ENCODE results near the gene TMPRSS11A. TPM values are rescaled to one million over a fixed set of nuclear protein-coding genes. Genes with fewer than 3 reads are reported as not detected.

Gene TMPRSS11A
- not detected for total RNA-seq

- no peaks in the 10 kb centered on the region for H3K36me3 Mint-ChIP-seq
- DNase-seq (ENCODE audit: low spot score): no peak
- peaks cover 7% of the 10 kb centered on the region for H3K9me3 Mint-ChIP-seq
- H3K27ac Mint-ChIP-seq: no peak within 1 kb of the TSS
- no peaks in the 10 kb centered on the region for H3K4me1 Mint-ChIP-seq (ENCODE audit: low read depth in 2 of 2)
- H3K4me3 Mint-ChIP-seq: no peak within 1 kb of the TSS
- ATAC-seq: no peak
- H3K27me3 Mint-ChIP-seq: peaks cover 3 to 5% of the 10 kb centered on the region in 2 donors
Observed at GRCh38 chr4:67963356-67963755, at the start of gene TMPRSS11A. TMPRSS11A (minus strand) TSS chr4:67963493; CDS start chr4:67963393, 100 bp downstream.

- H3K9me3 Mint-ChIP-seq: no peaks in the 10 kb centered on the region
- no peak overlapping the region for H3K4me3 Mint-ChIP-seq
- H3K36me3 Mint-ChIP-seq: no peaks in the 10 kb centered on the region
- no peaks in the 10 kb centered on the region for H3K27me3 Mint-ChIP-seq
- no peaks in the 10 kb centered on the region for H3K4me1 Mint-ChIP-seq (ENCODE audit: low read depth in 2 of 2)
- no peak overlapping the region for H3K27ac Mint-ChIP-seq
- DNase-seq (ENCODE audit: low spot score): no peak
- ATAC-seq: no peak
Observed at GRCh38 chr4:68011684-68012083, 48.4 kb upstream of the TMPRSS11A start.

- ATAC-seq: no peak
- Mint-ChIP-seq H3K9me3 (peaks cover 9% of the 10 kb centered on the region), H3K4me3 (no peak overlapping the region), H3K4me1 (ENCODE audit: low read depth in 2 of 2) (no peaks in the 10 kb centered on the region), H3K36me3 (peaks cover 4% of the 10 kb centered on the region), H3K27me3 (peaks cover 0 to 3% of the 10 kb centered on the region in 2 donors), H3K27ac (no peak overlapping the region)
- DNase-seq (ENCODE audit: low spot score): no peak
Observed at GRCh38 chr4:68002906-68003305, 39.6 kb upstream of the TMPRSS11A start.

DNA sequence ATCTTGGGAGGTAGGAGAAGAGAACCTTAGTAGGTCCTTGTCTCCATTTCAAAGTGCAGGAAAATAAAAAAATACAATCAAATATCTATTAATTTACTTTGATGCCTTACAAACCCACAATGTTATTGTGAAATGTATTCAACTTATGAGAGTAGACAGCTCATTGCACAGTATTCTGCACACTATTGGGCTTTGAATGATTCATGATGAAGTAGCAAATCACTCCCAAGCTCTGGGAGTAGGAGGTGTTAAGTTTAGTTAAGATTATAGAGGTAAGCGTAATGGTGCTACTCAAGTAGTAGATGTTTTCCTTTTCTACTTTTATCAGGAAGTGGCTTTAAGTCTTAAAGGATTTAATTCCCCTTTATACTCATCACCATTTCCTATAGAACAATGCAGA, 32.8 kb upstream of the TMPRSS11A start:
- Mint-ChIP-seq H3K36me3 (no peaks in the 10 kb centered on the region), H3K27me3 (no peaks in the 10 kb centered on the region), H3K4me3 (no peak overlapping the region), H3K27ac (no peak overlapping the region), H3K9me3 (no peaks in the 10 kb centered on the region), H3K4me1 (ENCODE audit: low read depth in 2 of 2) (peaks cover 0 to under 1% of the 10 kb centered on the region in 2 donors)
- ATAC-seq (no peak), DNase-seq (ENCODE audit: low spot score) (no peak)

DNA sequence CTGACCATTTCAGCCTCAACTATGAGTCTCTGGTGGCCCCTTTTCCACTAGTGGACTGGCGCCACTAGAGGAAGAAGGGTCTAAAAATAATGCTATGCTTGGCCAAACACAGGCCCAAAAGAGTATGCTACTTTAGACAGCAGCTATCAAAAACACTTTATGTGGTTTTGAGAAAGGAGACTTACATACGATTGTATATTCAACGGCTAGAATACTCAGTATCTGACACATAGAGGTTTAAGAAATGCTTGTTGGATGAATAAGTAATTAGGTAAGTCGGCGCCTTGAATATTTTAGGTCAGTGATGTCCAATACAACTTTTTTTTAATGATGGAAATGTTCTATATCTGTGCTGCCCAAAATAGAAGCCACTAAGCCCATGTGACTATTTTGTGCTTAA, 25.7 kb upstream of the TMPRSS11A start:
- no peaks in the 10 kb centered on the region for H3K9me3 Mint-ChIP-seq
- no peak overlapping the region for H3K4me3 Mint-ChIP-seq
- no peaks in the 10 kb centered on the region for H3K36me3 Mint-ChIP-seq
- H3K4me1 Mint-ChIP-seq (ENCODE audit: low read depth in 2 of 2): peaks cover 0 to 2% of the 10 kb centered on the region in 2 donors
- no peak overlapping the region for H3K27ac Mint-ChIP-seq
- DNase-seq (ENCODE audit: low spot score): no peak
- peaks cover 0 to 10% of the 10 kb centered on the region in 2 donors for H3K27me3 Mint-ChIP-seq
- ATAC-seq: no peak

DNA sequence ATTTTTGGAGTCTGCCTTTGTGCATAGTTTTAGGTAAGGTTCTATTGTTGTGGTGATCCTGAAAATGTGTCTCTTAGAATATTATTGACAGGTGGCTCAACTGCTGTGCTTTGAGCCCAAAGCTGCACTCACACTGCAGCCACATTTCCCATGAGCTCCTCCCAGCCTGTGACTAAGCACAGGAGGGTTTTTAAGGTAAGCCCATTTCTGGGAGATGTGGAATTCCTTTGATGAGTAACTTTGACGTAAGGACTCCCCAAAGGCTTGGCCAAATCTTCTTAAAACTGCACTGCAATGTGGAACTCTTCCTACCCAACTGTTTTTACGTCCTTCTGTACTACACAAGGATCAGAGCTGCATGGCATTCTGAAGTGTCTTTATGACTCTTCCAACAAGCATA, 20.0 kb upstream of the TMPRSS11A start:
- Mint-ChIP-seq H3K27me3 (peaks cover 9 to 26% of the 10 kb centered on the region in 2 donors), H3K4me1 (ENCODE audit: low read depth in 2 of 2) (no peaks in the 10 kb centered on the region), H3K36me3 (peaks cover 6% of the 10 kb centered on the region), H3K4me3 (no peak overlapping the region), H3K9me3 (peaks cover 4% of the 10 kb centered on the region), H3K27ac (no peak overlapping the region)
- ATAC-seq (no peak), DNase-seq (ENCODE audit: low spot score) (no peak)

DNA sequence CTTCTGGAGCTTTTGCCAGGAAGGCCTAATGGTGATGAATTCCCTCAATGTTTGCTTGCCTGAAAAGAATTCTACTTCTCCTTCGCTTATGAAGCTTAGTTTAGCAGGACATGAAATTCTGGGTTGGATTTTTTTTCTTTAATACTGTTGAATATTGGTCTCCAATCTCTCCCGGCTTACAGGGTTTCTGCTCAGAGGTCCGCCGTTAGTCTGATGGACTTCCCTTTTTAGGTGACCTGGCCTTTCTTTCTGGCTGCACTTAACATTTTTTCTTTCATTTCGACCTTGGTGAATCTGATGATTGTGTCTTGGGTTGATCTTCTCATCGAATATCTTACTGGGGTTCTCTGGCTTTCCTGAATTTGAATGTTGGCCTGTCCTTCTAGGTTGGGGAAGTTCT, 17.2 kb upstream of the TMPRSS11A start:
- DNase-seq (ENCODE audit: low spot score) (no peak), ATAC-seq (no peak)
- H3K4me3 Mint-ChIP-seq: no peak overlapping the region
- no peaks in the 10 kb centered on the region for H3K4me1 Mint-ChIP-seq (ENCODE audit: low read depth in 2 of 2)
- no peak overlapping the region for H3K27ac Mint-ChIP-seq
- peaks cover 6% of the 10 kb centered on the region for H3K36me3 Mint-ChIP-seq
- H3K9me3 Mint-ChIP-seq: peaks cover 11% of the 10 kb centered on the region
- H3K27me3 Mint-ChIP-seq: peaks cover 11 to 16% of the 10 kb centered on the region in 2 donors

DNA sequence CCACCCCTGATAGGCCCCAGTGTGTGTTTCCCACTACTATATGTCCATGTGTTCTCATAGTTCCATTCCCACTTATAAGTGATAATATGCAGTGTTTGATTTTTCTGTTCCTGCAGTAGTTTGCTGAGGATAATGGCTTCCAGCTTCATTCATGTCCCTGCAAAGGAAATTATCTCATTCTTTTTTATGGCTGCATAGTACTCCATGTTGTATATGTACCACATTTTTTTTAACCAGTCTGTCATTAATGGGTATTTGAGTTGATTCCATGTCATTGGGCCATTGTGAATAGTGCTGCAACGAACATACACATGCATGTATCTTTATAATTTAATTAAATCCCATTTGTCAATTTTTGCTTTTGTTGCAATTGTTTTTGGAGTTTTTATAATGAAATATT, 10.3 kb upstream of the TMPRSS11A start:
- DNase-seq (ENCODE audit: low spot score) (no peak), ATAC-seq (no peak)
- no peak overlapping the region for H3K4me3 Mint-ChIP-seq
- peaks cover 0 to 2% of the 10 kb centered on the region in 2 donors for H3K27me3 Mint-ChIP-seq
- no peaks in the 10 kb centered on the region for H3K4me1 Mint-ChIP-seq (ENCODE audit: low read depth in 2 of 2)
- H3K9me3 Mint-ChIP-seq: peaks cover 11% of the 10 kb centered on the region
- no peaks in the 10 kb centered on the region for H3K36me3 Mint-ChIP-seq
- H3K27ac Mint-ChIP-seq: no peak overlapping the region

- H3K9me3 Mint-ChIP-seq: peaks cover 6% of the 10 kb centered on the region
- H3K36me3 Mint-ChIP-seq: no peaks in the 10 kb centered on the region
- H3K27ac Mint-ChIP-seq: no peak overlapping the region
- ATAC-seq (no peak), DNase-seq (ENCODE audit: low spot score) (no peak)
- H3K4me1 Mint-ChIP-seq (ENCODE audit: low read depth in 2 of 2): no peaks in the 10 kb centered on the region
- no peak overlapping the region for H3K4me3 Mint-ChIP-seq
- peaks cover 0 to 5% of the 10 kb centered on the region in 2 donors for H3K27me3 Mint-ChIP-seq
Observed at GRCh38 chr4:67954890-67955289, 8.4 kb downstream of the TMPRSS11A start.

DNA sequence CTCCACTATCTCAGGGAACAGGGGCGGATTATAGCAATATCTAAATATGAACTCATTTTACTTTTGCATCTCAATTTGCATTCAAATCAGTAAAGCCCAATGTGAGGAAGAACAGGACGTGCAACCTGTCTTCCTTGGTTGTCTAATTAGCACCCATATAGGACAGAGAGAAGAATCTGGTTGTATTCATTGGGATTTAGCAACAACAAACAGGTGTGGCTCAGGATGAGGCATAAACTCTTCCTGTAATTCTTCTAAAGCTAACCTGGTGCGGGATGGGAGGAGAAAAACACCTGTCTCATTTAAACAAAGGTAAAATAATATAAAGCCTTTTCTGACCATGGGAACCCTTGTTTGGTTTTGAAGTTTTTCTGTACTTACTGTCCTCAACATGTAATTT, 22.2 kb downstream of the TMPRSS11A start:
- H3K36me3 Mint-ChIP-seq: no peaks in the 10 kb centered on the region
- no peak overlapping the region for H3K27ac Mint-ChIP-seq
- no peak overlapping the region for H3K4me3 Mint-ChIP-seq
- no peaks in the 10 kb centered on the region for H3K4me1 Mint-ChIP-seq (ENCODE audit: low read depth in 2 of 2)
- ATAC-seq: no peak
- no peak for DNase-seq (ENCODE audit: low spot score)
- peaks cover 9 to 15% of the 10 kb centered on the region in 2 donors for H3K27me3 Mint-ChIP-seq
- H3K9me3 Mint-ChIP-seq: peaks cover 7% of the 10 kb centered on the region

DNA sequence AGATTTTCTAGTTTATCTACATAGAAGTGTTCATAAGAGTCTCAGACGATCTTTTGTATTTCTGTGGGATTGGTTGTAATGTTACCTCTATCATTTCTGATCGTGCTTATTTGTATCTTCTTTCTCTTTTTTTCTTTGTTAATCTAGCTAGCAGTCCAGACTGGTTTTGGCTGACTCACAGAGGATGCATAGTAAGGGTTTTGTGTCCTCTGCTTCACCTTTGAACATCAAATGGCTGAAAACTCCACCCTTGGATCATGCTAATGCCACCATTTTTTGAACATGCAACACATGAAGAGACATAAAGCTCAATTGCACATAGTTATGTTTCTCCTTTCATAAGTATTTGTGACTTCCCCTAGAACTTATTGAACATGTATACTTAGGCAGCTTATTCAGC, 22.8 kb downstream of the TMPRSS11A start:
- H3K36me3 Mint-ChIP-seq: no peaks in the 10 kb centered on the region
- H3K27me3 Mint-ChIP-seq: peaks cover 9 to 15% of the 10 kb centered on the region in 2 donors
- no peak for DNase-seq (ENCODE audit: low spot score)
- no peak overlapping the region for H3K4me3 Mint-ChIP-seq
- no peaks in the 10 kb centered on the region for H3K4me1 Mint-ChIP-seq (ENCODE audit: low read depth in 2 of 2)
- no peak for ATAC-seq
- no peak overlapping the region for H3K27ac Mint-ChIP-seq
- H3K9me3 Mint-ChIP-seq: peaks cover 7% of the 10 kb centered on the region

DNA sequence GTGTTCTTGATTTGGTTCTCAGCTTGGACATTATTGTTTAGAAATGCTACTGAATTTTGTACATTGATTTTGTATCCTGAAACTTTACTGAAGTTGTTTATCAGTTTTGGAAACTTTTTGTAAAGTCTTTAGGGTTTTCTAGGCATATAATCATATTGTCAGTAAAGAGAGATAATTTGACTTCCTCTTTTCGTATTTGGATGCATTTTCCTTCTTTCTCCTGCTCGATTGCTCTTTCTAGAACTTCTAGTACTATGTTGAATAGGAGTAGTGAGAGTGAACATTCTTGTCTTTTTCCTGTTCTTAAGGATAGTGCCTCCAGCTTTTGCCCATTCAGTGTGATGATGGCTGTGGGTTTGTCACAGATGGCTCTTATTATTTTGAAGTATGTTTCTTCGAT, 24.1 kb downstream of the TMPRSS11A start:
- Mint-ChIP-seq H3K4me1 (ENCODE audit: low read depth in 2 of 2) (no peaks in the 10 kb centered on the region), H3K27ac (no peak overlapping the region), H3K9me3 (peaks cover 7% of the 10 kb centered on the region), H3K36me3 (no peaks in the 10 kb centered on the region), H3K27me3 (peaks cover 6 to 12% of the 10 kb centered on the region in 2 donors), H3K4me3 (no peak overlapping the region)
- DNase-seq (ENCODE audit: low spot score): no peak
- no peak for ATAC-seq

DNA sequence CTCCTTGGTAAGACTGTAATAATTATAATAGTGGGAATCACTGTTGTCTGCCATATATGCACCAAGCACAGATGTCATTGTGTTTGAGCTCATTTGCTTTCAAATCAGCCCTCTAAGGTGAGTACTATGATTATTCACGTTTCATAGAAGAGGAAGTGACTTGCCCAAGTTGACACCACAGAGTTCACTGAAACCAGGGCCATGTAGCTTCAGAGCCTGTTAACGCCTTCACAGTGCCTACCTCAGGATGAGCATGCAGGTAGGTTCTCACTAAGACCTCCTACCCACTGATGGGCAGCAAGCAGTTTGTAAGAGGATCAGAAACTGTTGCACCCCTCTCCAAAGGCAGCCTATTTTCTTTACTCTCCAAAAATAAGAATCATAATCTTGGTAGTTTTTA, 27.4 kb downstream of the TMPRSS11A start:
- ATAC-seq: no peak
- DNase-seq (ENCODE audit: low spot score): no peak
- Mint-ChIP-seq H3K36me3 (no peaks in the 10 kb centered on the region), H3K4me3 (no peak overlapping the region), H3K4me1 (ENCODE audit: low read depth in 2 of 2) (no peaks in the 10 kb centered on the region), H3K27me3 (peaks cover 7 to 12% of the 10 kb centered on the region in 2 donors), H3K9me3 (peaks cover 7% of the 10 kb centered on the region), H3K27ac (no peak overlapping the region)

- H3K36me3 Mint-ChIP-seq: no peaks in the 10 kb centered on the region
- no peak for DNase-seq (ENCODE audit: low spot score)
- H3K9me3 Mint-ChIP-seq: peaks cover 7% of the 10 kb centered on the region
- H3K4me1 Mint-ChIP-seq (ENCODE audit: low read depth in 2 of 2): no peaks in the 10 kb centered on the region
- no peak for ATAC-seq
- H3K27ac Mint-ChIP-seq: no peak overlapping the region
- peaks cover 7% of the 10 kb centered on the region in 2 donors for H3K27me3 Mint-ChIP-seq
- H3K4me3 Mint-ChIP-seq: no peak overlapping the region
Observed at GRCh38 chr4:67934628-67935027, 28.7 kb downstream of the TMPRSS11A start.

DNA sequence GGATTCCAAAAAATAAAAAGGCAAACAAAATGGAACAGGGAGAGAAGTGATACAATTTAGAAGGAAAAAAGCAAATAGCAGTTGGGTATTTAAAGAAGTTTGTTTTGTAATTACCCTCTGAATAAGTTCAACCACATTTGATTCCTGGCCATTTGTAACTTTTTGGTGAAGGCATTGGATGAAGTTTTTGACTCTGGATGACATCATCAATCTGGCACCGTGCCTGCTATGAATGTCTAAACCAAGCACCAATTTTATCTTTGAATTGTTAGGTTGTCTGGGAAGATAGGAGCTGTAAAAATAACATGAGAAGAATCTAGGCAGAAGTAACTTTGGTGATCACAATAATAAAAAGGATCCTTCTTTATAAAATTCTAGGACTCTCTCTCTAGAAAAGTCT, 29.5 kb downstream of the TMPRSS11A start:
- Mint-ChIP-seq H3K27me3 (peaks cover 7% of the 10 kb centered on the region in 2 donors), H3K4me3 (no peak overlapping the region), H3K9me3 (peaks cover 7% of the 10 kb centered on the region), H3K36me3 (no peaks in the 10 kb centered on the region), H3K27ac (no peak overlapping the region), H3K4me1 (ENCODE audit: low read depth in 2 of 2) (no peaks in the 10 kb centered on the region)
- DNase-seq (ENCODE audit: low spot score) (no peak), ATAC-seq (no peak)

All from natural killer cell treated with Interleukin-12 subunit alpha and Interleukin-12 subunit beta and Interleukin-15 and Interleukin-18, amount 100 ng/mL, for 72 hours (primary cell).